WERI-Rb-1 (cell line): ENCODE measurements around the gene TRIB2.

Experiments
- DNase-seq: peaks from one replicate; pipeline ENCODE4 v3.0.0-alpha.2; 2020
- H3K27ac ChIP-seq: fragments of 250-450 bp; sonication (Bioruptor Pico); 2 replicates; pipeline ENCODE4 v1.5.1; 2020; ENCODE audit warnings: mild to moderate bottlenecking, moderate library complexity
- H3K27me3 ChIP-seq: fragments of 250-450 bp; sonication (Bioruptor Pico); 2 replicates; pipeline ENCODE4 v1.5.1; 2021; ENCODE audit warnings: mild to moderate bottlenecking, low read depth, moderate library complexity; ENCODE audit not compliant: insufficient read depth, severe bottlenecking
- H3K36me3 ChIP-seq: fragments of 250-450 bp; sonication (Bioruptor Pico); 2 replicates; pipeline ENCODE4 v1.5.1; 2020; ENCODE audit warnings: mild to moderate bottlenecking, moderate library complexity
- H3K4me3 ChIP-seq: 2 replicates; pipeline ENCODE4 v1.5.1; 2011; ENCODE audit warnings: low read depth, mild to moderate bottlenecking, control low read depth, low read length
- H3K9me3 ChIP-seq: fragments of 250-450 bp; sonication (Bioruptor Pico); 2 replicates; pipeline ENCODE4 v1.5.1; 2021; ENCODE audit warnings: mild to moderate bottlenecking, moderate library complexity; ENCODE audit not compliant: severe bottlenecking
- CTCF ChIP-seq: IDR thresholded peaks from 2 replicates; pipeline ENCODE4 v1.5.1; 2011; ENCODE audit warnings: low read depth, mild to moderate bottlenecking, control low read depth, inconsistent platforms, low read length

Gene TRIB2

GRCh38 chr2:12688091-12688490, 28.6 kb upstream of the TRIB2 start:
- TF ChIP-seq CTCF, result no peak
- H3K27ac ChIP-seq, result no peak overlapping the region
- no peaks in the 10 kb centered on the region for H3K36me3 ChIP-seq
- H3K4me3 ChIP-seq, result no peak overlapping the region
- H3K9me3 ChIP-seq, result peaks cover 4% of the 10 kb centered on the region
- no peaks in the 10 kb centered on the region for H3K27me3 ChIP-seq
- no peak for DNase-seq

DNA sequence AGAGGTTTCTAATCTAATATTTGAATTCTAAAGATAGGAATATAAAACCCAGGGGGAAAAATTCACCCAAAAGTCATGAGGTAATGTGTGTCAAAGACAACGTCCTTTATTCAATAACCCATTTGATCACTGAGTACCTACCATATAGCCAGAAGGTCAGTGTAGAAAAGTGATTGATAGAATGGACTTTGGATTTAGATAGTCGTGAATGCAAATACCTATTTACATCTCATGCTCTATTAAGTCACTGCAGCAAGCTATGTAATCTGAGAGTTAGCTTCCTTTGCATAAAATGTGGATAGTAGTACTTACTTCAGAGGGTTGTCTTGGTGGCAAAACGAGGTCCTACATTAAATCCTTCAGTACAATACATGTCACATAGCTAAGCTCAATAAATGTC, 27.8 kb upstream of the TRIB2 start:
- H3K27ac ChIP-seq, result no peak overlapping the region
- DNase-seq, result no peak
- H3K27me3 ChIP-seq, result no peaks in the 10 kb centered on the region
- H3K36me3 ChIP-seq, result no peaks in the 10 kb centered on the region
- H3K9me3 ChIP-seq, result peaks cover 4% of the 10 kb centered on the region
- H3K4me3 ChIP-seq, result no peak overlapping the region
- TF ChIP-seq CTCF, result no peak

GRCh38 chr2:12693509-12693908, 23.2 kb upstream of the TRIB2 start:
- Histone ChIP-seq H3K4me3 (no peak overlapping the region), H3K9me3 (peaks cover 4% of the 10 kb centered on the region), H3K36me3 (no peaks in the 10 kb centered on the region), H3K27me3 (no peaks in the 10 kb centered on the region), H3K27ac (no peak overlapping the region)
- no peak for DNase-seq
- TF ChIP-seq CTCF, result no peak

- H3K27me3 ChIP-seq, result no peaks in the 10 kb centered on the region
- no peak for DNase-seq
- TF ChIP-seq CTCF, result no peak
Measured at GRCh38 chr2:12694990-12695774, 21.6 kb upstream of the TRIB2 start.

DNA sequence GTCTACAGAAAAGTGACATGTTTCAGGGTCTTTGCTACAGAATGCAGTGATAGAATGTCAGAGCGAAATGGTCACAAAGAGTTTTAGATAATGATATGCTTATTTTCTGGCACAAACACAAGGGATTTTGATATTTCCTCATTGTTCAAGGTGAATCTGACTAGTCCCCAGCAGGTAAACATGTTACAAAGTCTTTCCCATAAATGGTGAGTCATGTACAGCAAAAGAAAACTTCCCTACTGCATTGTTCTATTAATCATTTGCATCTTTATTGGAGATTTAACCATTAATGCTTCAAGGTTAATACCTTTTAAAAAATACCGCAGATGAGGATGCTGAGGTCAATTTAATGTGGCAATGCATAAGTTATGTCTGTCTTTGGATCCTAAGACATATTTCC, 19.1 kb upstream of the TRIB2 start:
- TF ChIP-seq CTCF, result no peak
- DNase-seq, result no peak
- H3K27ac ChIP-seq, result no peak overlapping the region
- no peaks in the 10 kb centered on the region for H3K9me3 ChIP-seq
- no peaks in the 10 kb centered on the region for H3K27me3 ChIP-seq
- H3K4me3 ChIP-seq, result no peak overlapping the region
- no peaks in the 10 kb centered on the region for H3K36me3 ChIP-seq

More at GRCh38 chr2:12694990-12695774, 21.6 kb upstream of the TRIB2 start:
- H3K9me3 ChIP-seq, result peaks cover 4% of the 10 kb centered on the region
- H3K36me3 ChIP-seq, result no peaks in the 10 kb centered on the region
- no peak overlapping the region for H3K27ac ChIP-seq
- no peak overlapping the region for H3K4me3 ChIP-seq

DNA sequence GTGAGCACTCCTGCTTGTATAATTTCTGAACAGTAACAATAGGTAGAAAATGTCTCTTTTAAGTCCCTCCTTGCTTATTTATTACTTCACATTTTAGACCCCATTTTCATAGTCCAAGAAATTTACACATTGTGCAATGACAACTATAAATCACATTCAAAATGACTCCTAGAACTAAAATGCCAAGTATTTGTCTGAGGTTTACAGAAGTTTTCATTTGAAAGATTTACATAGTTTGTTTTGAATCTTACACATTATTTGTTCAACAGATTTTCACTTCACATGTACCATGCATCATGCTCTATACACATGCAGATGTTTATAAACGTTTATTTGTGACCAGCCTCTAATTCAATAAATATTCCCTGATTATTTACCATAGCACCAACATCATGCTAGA, 15.7 kb upstream of the TRIB2 start:
- H3K27me3 ChIP-seq, result no peaks in the 10 kb centered on the region
- no peak for DNase-seq
- no peaks in the 10 kb centered on the region for H3K36me3 ChIP-seq
- no peak overlapping the region for H3K27ac ChIP-seq
- H3K4me3 ChIP-seq, result no peak overlapping the region
- no peaks in the 10 kb centered on the region for H3K9me3 ChIP-seq
- no peak for TF ChIP-seq CTCF
